ENCODE measurements around the gene OLFM2. TPM values are rescaled to one million over a fixed set of nuclear protein-coding genes. Genes with fewer than 3 reads are reported as not detected.

OLFM2 gene
- polyA plus RNA-seq, 2 of the 4 experiments (the other 2 are of a cell fraction) = 6.5 to 8.0 TPM

DNA sequence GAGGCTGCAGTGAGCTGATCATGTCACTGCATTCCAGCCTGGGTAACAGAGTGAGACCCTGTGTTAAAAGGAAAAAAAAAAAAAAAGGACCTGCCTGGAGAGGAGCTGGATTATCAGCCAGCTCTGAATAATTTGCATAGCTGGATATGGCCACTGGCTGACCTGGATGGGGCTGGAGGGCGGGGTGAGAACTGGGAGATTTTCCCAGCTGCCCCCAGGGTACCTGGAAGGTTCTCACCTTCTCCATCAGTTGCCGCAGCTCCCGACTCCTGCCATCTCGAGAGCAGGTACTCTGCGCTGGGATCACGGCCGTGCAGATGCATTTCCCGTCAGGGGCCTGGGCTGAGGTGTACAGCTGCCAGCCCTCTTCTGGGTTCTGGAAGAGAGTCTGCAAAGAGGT, 75.9 kb downstream of the OLFM2 start:
- ATAC-seq (no peak), DNase-seq (ENCODE audit: low read depth in 1 of 2, low spot score in 1 of 2) (no peak), FAIRE-seq (no peak)
- CTCF ChIA-PET = interaction anchor here (1.6 kb wide), 1 partner anchor 13 kb away, joined by 5 read pairs; no protein-coding TSS in a partner anchor
- WGBS (ENCODE audit: missing lambda C conversion rate) = 87% methylated on average over 8 of the region's 8 CpGs
- TF ChIP-seq ZNF302 (CRISPR knock-in tag; IDR thresholded peaks at IDR 0.05) = no peak
- TF ChIP-seq CHD4 (IDR thresholded peaks at IDR 0.05; ENCODE audit: borderline replicate concordance) = no peak
- TF ChIP-seq RARB (CRISPR knock-in tag; IDR thresholded peaks at IDR 0.05) = no peak
- no peak for TF ChIP-seq MYC (IDR thresholded peaks at IDR 0.05; ENCODE audit: borderline replicate concordance, low read length)
- no peak for TF ChIP-seq KDM5A (IDR thresholded peaks at IDR 0.05)
- TF ChIP-seq, protein P1, sequence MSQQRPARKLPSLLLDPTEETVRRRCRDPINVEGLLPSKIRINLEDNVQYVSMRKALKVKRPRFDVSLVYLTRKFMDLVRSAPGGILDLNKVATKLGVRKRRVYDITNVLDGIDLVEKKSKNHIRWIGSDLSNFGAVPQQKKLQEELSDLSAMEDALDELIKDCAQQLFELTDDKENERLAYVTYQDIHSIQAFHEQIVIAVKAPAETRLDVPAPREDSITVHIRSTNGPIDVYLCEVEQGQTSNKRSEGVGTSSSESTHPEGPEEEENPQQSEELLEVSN (IDR thresholded peaks at IDR 0.05; ENCODE audit: borderline replicate concordance, low read depth) = no peak
- TF ChIP-seq CEBPB (IDR thresholded peaks at IDR 0.05) = no peak
- no peak for TF ChIP-seq RCOR1 (IDR thresholded peaks at IDR 0.05; ENCODE audit: low read depth, low read length)
- TF ChIP-seq, protein P2, sequence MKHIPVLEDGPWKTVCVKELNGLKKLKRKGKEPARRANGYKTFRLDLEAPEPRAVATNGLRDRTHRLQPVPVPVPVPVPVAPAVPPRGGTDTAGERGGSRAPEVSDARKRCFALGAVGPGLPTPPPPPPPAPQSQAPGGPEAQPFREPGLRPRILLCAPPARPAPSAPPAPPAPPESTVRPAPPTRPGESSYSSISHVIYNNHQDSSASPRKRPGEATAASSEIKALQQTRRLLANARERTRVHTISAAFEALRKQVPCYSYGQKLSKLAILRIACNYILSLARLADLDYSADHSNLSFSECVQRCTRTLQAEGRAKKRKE (CRISPR knock-in tag; IDR thresholded peaks at IDR 0.05; ENCODE audit: low read depth) = no peak
- TF ChIP-seq JUN (IDR thresholded peaks at IDR 0.05) = no peak
- no peak for TF ChIP-seq POLR2A (IDR thresholded peaks at IDR 0.05; ENCODE audit: low read length)
- TF ChIP-seq, protein P3, sequence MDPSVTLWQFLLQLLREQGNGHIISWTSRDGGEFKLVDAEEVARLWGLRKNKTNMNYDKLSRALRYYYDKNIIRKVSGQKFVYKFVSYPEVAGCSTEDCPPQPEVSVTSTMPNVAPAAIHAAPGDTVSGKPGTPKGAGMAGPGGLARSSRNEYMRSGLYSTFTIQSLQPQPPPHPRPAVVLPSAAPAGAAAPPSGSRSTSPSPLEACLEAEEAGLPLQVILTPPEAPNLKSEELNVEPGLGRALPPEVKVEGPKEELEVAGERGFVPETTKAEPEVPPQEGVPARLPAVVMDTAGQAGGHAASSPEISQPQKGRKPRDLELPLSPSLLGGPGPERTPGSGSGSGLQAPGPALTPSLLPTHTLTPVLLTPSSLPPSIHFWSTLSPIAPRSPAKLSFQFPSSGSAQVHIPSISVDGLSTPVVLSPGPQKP (IDR thresholded peaks at IDR 0.05; ENCODE audit: low read depth, low read length) = no peak
- TF ChIP-seq RAD21 (conservative IDR thresholded peaks at IDR 0.05 in 1 of 2, IDR thresholded peaks at IDR 0.05 in 1 of 2) = no peak
- TF ChIP-seq, protein P4, sequence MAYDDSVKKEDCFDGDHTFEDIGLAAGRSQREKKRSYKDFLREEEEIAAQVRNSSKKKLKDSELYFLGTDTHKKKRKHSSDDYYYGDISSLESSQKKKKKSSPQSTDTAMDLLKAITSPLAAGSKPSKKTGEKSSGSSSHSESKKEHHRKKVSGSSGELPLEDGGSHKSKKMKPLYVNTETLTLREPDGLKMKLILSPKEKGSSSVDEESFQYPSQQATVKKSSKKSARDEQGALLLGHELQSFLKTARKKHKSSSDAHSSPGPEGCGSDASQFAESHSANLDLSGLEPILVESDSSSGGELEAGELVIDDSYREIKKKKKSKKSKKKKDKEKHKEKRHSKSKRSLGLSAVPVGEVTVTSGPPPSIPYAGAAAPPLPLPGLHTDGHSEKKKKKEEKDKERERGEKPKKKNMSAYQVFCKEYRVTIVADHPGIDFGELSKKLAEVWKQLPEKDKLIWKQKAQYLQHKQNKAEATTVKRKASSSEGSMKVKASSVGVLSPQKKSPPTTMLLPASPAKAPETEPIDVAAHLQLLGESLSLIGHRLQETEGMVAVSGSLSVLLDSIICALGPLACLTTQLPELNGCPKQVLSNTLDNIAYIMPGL (CRISPR knock-in tag; IDR thresholded peaks at IDR 0.05; ENCODE audit: borderline replicate concordance) = no peak
- Histone ChIP-seq H3K4me1 (no peaks in the 10 kb centered on the region), H3K4me2 (no peak overlapping the region), H3K4me3 (no peak overlapping the region), H3K9me3 (no peaks in the 10 kb centered on the region), H3K27ac (no peak overlapping the region)
- POLR2A ChIA-PET = no interaction called here

DNA sequence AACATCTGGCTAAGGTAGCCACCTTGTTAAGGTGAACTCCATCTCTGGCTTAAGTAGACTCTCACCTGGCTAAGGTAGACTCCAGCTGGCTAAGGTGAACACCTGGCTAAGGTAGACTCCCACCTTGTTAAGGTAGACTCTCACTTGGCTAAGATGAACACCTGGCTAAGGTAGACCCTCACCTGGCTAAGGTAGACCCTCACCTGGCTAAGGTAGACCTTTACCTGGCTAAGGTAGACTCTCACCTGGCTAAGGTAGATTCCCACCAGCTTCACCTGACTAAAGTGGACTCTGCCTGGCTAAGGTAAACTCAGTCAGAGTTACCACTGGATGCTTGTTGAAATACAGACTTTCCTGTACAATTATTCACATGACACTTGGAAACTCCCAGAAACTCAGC, 77.5 kb downstream of the OLFM2 start:
- H3K9me3 ChIP-seq = no peaks in the 10 kb centered on the region
- ChIA-PET CTCF (interaction anchor here (1.3 to 1.6 kb wide), 2 partner anchors 11 to 17 kb away, joined by 4 to 5 read pairs; no protein-coding TSS in a partner anchor), POLR2A (no interaction called here)
- no peak for TF ChIP-seq JUN (IDR thresholded peaks at IDR 0.05)
- TF ChIP-seq, protein P5, sequence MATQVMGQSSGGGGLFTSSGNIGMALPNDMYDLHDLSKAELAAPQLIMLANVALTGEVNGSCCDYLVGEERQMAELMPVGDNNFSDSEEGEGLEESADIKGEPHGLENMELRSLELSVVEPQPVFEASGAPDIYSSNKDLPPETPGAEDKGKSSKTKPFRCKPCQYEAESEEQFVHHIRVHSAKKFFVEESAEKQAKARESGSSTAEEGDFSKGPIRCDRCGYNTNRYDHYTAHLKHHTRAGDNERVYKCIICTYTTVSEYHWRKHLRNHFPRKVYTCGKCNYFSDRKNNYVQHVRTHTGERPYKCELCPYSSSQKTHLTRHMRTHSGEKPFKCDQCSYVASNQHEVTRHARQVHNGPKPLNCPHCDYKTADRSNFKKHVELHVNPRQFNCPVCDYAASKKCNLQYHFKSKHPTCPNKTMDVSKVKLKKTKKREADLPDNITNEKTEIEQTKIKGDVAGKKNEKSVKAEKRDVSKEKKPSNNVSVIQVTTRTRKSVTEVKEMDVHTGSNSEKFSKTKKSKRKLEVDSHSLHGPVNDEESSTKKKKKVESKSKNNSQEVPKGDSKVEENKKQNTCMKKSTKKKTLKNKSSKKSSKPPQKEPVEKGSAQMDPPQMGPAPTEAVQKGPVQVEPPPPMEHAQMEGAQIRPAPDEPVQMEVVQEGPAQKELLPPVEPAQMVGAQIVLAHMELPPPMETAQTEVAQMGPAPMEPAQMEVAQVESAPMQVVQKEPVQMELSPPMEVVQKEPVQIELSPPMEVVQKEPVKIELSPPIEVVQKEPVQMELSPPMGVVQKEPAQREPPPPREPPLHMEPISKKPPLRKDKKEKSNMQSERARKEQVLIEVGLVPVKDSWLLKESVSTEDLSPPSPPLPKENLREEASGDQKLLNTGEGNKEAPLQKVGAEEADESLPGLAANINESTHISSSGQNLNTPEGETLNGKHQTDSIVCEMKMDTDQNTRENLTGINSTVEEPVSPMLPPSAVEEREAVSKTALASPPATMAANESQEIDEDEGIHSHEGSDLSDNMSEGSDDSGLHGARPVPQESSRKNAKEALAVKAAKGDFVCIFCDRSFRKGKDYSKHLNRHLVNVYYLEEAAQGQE (IDR thresholded peaks at IDR 0.05) = no peak
- no peaks in the 10 kb centered on the region for H3K4me1 ChIP-seq
- H3K4me2 ChIP-seq = no peak overlapping the region
- FAIRE-seq = no peak
- ATAC-seq = no peak
- no peak overlapping the region for H3K27ac ChIP-seq
- no peak for DNase-seq (ENCODE audit: low read depth in 1 of 2, low spot score in 1 of 2)
- H3K4me3 ChIP-seq = no peak overlapping the region
